Measurements from ENCODE around the gene BRCA1. TPM values are rescaled to one million over a fixed set of nuclear protein-coding genes. Genes with fewer than 3 reads are reported as not detected.

BRCA1 gene
- total RNA-seq, 1 experiment from 2014 or later: 44.1 TPM

DNA sequence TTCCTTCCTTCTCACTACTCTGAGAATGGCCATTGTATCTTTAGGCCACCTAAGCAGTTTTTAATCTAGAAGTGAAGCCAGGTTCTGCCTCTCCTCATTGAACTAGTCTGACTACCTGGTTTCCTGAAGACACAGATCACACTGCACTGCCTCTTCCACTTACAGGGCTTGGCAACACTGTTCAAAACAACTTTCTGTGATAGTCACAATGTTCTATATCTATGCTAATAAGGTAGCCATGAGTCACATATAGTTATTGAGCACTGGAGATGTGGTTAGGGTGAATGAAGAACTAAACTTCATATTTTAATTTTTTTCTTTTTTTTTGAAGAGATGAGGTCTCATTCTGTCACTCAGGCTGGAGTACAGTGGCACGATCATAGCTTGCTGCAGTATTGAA is 73.2 kb downstream of the BRCA1 start:
- DNase-seq (ENCODE audit: low read depth, low spot score): no peak
- Histone ChIP-seq H3K9me2 (ENCODE audit: insufficient read depth) (no peaks in the 10 kb centered on the region), H3K27ac (ENCODE audit: low read depth, low read length) (no peak overlapping the region), H3K9me3 (ENCODE audit: control insufficient read depth in 1 of 2, insufficient read depth in 1 of 2, low read depth in 1 of 2, low read length in 2 of 2) (no peaks in the 10 kb centered on the region), H3K4me3 (replicated peaks in 1 of 2; ENCODE audit: low read depth in 1 of 2, low read length in 2 of 2) (no peak overlapping the region), H2AFZ (ENCODE audit: low read depth, low read length, poor library complexity, severe bottlenecking) (no peak overlapping the region), H3K4me1 (ENCODE audit: control insufficient read depth in 1 of 2, insufficient read depth in 2 of 2, low read length in 2 of 2) (no peaks in the 10 kb centered on the region), H3K9ac (ENCODE audit: low read length) (no peak overlapping the region), H3K27me3 (ENCODE audit: insufficient read depth, low read length) (no peaks in the 10 kb centered on the region), H3K79me2 (ENCODE audit: insufficient read depth, low read length) (no peaks in the 10 kb centered on the region), H3K4me2 (ENCODE audit: low read length) (no peak overlapping the region), H3K36me3 (ENCODE audit: control insufficient read depth in 1 of 2, insufficient read depth in 2 of 2, low read length in 2 of 2) (peaks cover 21 to 24% of the 10 kb centered on the region in 2 experiments), H4K20me1 (ENCODE audit: insufficient read depth) (no peaks in the 10 kb centered on the region)
- no peak for TF ChIP-seq SRF (IDR thresholded peaks at IDR 0.05; ENCODE audit: low read depth)
- no peak for TF ChIP-seq ZFX (IDR thresholded peaks at IDR 0.05)
- TF ChIP-seq, protein P1, sequence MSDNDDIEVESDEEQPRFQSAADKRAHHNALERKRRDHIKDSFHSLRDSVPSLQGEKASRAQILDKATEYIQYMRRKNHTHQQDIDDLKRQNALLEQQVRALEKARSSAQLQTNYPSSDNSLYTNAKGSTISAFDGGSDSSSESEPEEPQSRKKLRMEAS (IDR thresholded peaks at IDR 0.05): no peak
- TF ChIP-seq ELF1 (IDR thresholded peaks at IDR 0.05; ENCODE audit: borderline replicate concordance, low read depth): no peak
- TF ChIP-seq FOSL1 (IDR thresholded peaks at IDR 0.05; ENCODE audit: low read depth): no peak
- TF ChIP-seq EGR1 (IDR thresholded peaks at IDR 0.05; ENCODE audit: low read depth): no peak
- TF ChIP-seq YY1 (IDR thresholded peaks at IDR 0.05; ENCODE audit: extremely low read depth, insufficient replicate concordance, low read depth, low read length): no peak
- TF ChIP-seq, protein P2, sequence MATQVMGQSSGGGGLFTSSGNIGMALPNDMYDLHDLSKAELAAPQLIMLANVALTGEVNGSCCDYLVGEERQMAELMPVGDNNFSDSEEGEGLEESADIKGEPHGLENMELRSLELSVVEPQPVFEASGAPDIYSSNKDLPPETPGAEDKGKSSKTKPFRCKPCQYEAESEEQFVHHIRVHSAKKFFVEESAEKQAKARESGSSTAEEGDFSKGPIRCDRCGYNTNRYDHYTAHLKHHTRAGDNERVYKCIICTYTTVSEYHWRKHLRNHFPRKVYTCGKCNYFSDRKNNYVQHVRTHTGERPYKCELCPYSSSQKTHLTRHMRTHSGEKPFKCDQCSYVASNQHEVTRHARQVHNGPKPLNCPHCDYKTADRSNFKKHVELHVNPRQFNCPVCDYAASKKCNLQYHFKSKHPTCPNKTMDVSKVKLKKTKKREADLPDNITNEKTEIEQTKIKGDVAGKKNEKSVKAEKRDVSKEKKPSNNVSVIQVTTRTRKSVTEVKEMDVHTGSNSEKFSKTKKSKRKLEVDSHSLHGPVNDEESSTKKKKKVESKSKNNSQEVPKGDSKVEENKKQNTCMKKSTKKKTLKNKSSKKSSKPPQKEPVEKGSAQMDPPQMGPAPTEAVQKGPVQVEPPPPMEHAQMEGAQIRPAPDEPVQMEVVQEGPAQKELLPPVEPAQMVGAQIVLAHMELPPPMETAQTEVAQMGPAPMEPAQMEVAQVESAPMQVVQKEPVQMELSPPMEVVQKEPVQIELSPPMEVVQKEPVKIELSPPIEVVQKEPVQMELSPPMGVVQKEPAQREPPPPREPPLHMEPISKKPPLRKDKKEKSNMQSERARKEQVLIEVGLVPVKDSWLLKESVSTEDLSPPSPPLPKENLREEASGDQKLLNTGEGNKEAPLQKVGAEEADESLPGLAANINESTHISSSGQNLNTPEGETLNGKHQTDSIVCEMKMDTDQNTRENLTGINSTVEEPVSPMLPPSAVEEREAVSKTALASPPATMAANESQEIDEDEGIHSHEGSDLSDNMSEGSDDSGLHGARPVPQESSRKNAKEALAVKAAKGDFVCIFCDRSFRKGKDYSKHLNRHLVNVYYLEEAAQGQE (IDR thresholded peaks at IDR 0.05; ENCODE audit: low read depth): no peak
- TF ChIP-seq POLR2AphosphoS5 (IDR thresholded peaks at IDR 0.05; ENCODE audit: low read depth, low read length): no peak
- no peak for TF ChIP-seq CBX3 (IDR thresholded peaks at IDR 0.05; ENCODE audit: low read depth)
- ATAC-seq: no peak
- CTCF ChIA-PET: no interaction called here
- intact Hi-C loops (cut with micrococcal nuclease): no loop called here
- RAD21 ChIA-PET (ENCODE audit: low non-redundant PET in 1 of 2, low total read pairs in 2 of 2, uncharacterized antibody in 2 of 2, unreplicated experiment in 2 of 2): no interaction called here
- POLR2A ChIA-PET: no interaction called here
- BruUV-seq (replicated peaks): no TSS peak
